GM18520 (cell line): ENCODE measurements around the gene STYX.
A peak's percentile ranks its signal among the peaks of the same experiment; 100 is the strongest.

Experiments used
- ATAC-seq: cut with Tn5 transposase; IDR thresholded peaks from one replicate; pipeline ENCODE4 v1.9.1; 2021; ENCODE audit not compliant: unreplicated experiment

Gene STYX

GRCh38 chr14:52783206-52783605, 53.2 kb downstream of the STYX start:
- ATAC-seq: no peak

GRCh38 chr14:52786887-52787286, 56.9 kb downstream of the STYX start:
- no peak for ATAC-seq

GRCh38 chr14:52789118-52789517, 59.2 kb downstream of the STYX start:
- no peak for ATAC-seq

GRCh38 chr14:52790011-52790755, 60.2 kb downstream of the STYX start:
- ATAC-seq: no peak

- ATAC-seq: no peak
Observed at GRCh38 chr14:52790756-52791222, 60.8 kb downstream of the STYX start.

- peak; percentile 92 for ATAC-seq
Observed at GRCh38 chr14:52791223-52792096, 61.5 kb downstream of the STYX start, which contains the start of gene GNPNAT1. TSS of gene GNPNAT1 (minus strand) at chr14:52791607. CDS start at chr14:52784650, 6,957 bp downstream.

GRCh38 chr14:52792097-52792415, 62.1 kb downstream of the STYX start:
- no peak for ATAC-seq

GRCh38 chr14:52793061-52793460, 63.1 kb downstream of the STYX start:
- ATAC-seq: no peak

- ATAC-seq: no peak
Observed at GRCh38 chr14:52797653-52798052, 67.7 kb downstream of the STYX start.

- no peak for ATAC-seq
Observed at GRCh38 chr14:52798826-52799225, 68.9 kb downstream of the STYX start.

- ATAC-seq: no peak
Observed at GRCh38 chr14:52801014-52801712, 71.2 kb downstream of the STYX start.

- ATAC-seq: no peak
Observed at GRCh38 chr14:52802597-52802996, 72.6 kb downstream of the STYX start.

- no peak for ATAC-seq
Observed at GRCh38 chr14:52806115-52806514, 76.1 kb downstream of the STYX start.

GRCh38 chr14:52808101-52808500, 78.1 kb downstream of the STYX start:
- no peak for ATAC-seq

- ATAC-seq: no peak
Observed at GRCh38 chr14:52821805-52822250, 91.9 kb downstream of the STYX start.

- no peak for ATAC-seq
Observed at GRCh38 chr14:52824462-52824861, 94.5 kb downstream of the STYX start.
